ENCODE data around the gene LSMEM2.
"Not testable (repeated sequence)": the region's sequence is repeated elsewhere in the genome, so short reads cannot be mapped to it uniquely, and the experiment has no call there.

LSMEM2 gene

DNA sequence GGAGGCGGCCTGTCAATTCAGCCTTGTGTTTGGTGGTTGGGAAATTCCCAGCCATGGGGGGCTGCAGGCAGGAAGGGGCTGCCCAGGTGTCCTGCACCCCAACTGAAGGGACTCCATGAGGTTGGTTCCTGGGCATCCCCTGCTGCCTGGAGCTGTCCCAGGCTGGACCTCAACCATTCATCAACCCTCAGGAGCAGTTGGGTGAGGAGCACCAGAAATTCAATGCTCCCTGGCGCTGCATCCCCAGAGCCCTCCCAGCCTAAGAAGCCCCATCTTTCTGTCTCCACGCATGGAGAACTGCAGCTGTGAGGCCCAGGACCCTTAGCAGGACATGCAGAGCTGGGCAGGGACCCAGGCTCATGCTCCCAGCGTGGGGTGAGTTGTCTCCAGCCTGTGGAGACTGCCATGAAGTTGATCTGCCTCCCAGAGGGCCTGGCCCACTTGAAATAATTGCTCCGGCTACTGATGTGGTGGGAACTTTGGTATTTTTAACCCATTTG is 17.9 kb upstream of the LSMEM2 start:
- Histone ChIP-seq H3K36me3 (peaks cover 25% of the 10 kb centered on the region), H3K9me3 (ENCODE audit: severe bottlenecking) (no peaks in the 10 kb centered on the region), H3K4me3 (ENCODE audit: low read depth, low read length) (peak overlapping the region; percentile 64), H3K27ac (peak overlapping the region; percentile 99), H3K27me3 (ENCODE audit: insufficient read depth, low read depth, severe bottlenecking) (no peaks in the 10 kb centered on the region)
- TF ChIP-seq, protein P1, sequence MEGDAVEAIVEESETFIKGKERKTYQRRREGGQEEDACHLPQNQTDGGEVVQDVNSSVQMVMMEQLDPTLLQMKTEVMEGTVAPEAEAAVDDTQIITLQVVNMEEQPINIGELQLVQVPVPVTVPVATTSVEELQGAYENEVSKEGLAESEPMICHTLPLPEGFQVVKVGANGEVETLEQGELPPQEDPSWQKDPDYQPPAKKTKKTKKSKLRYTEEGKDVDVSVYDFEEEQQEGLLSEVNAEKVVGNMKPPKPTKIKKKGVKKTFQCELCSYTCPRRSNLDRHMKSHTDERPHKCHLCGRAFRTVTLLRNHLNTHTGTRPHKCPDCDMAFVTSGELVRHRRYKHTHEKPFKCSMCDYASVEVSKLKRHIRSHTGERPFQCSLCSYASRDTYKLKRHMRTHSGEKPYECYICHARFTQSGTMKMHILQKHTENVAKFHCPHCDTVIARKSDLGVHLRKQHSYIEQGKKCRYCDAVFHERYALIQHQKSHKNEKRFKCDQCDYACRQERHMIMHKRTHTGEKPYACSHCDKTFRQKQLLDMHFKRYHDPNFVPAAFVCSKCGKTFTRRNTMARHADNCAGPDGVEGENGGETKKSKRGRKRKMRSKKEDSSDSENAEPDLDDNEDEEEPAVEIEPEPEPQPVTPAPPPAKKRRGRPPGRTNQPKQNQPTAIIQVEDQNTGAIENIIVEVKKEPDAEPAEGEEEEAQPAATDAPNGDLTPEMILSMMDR (IDR thresholded peaks at IDR 0.05; ENCODE audit: low read depth, low read length), result no peak
- DNase-seq, result no peak

DNA sequence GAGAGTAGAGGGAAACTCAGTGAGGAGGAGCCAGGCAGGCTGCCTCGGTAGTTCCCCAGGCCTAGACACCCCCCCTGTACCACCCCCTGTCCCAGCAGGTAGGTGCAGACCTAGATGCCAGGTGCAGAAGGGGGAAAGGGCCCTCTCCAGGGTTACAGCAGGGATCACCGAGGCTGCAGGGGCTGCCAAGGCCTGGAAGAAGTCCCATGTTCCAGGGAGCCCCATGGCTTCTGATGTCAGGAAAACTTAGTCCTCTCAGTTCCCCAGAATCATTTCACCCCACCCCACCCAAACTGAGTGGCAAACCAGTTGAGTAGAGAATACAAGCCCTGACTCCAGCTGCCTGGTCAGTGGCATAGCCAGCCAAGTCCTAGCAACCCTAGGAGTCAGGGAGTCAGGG is 17.4 kb upstream of the LSMEM2 start:
- TF ChIP-seq, protein P1 (IDR thresholded peaks at IDR 0.05; ENCODE audit: low read depth, low read length), result no peak
- peaks cover 20% of the 10 kb centered on the region for H3K36me3 ChIP-seq
- H3K9me3 ChIP-seq (ENCODE audit: severe bottlenecking), result no peaks in the 10 kb centered on the region
- H3K27me3 ChIP-seq (ENCODE audit: insufficient read depth, low read depth, severe bottlenecking), result no peaks in the 10 kb centered on the region
- peak overlapping the region; percentile 99; the same call in 1 of the 2 replicates for H3K27ac ChIP-seq
- no peak for DNase-seq
- H3K4me3 ChIP-seq (ENCODE audit: low read depth, low read length), result no peak overlapping the region

DNA sequence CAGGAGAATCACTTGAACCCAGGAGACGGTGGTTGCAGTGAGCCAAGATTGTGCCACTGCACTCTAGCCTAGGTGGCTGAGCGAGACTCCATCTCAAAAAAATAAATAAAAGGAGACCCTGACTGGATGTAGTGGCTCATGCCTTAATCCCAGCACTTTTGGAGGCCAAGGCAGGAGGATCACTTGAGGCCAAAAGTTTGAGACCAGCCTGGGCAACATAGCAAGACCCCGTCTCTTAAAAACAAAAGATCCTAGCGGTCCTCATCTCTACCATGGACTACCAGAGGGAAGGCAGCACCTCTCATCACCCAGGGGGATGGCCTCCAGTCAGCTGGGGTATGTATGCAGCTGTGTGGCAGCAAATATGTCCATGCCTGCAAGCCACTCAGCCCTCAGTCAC is 16.7 kb upstream of the LSMEM2 start:
- H3K4me3 ChIP-seq (ENCODE audit: low read depth, low read length); H3K27me3 ChIP-seq (ENCODE audit: insufficient read depth, low read depth, severe bottlenecking); H3K9me3 ChIP-seq (ENCODE audit: severe bottlenecking); DNase-seq; H3K27ac ChIP-seq: not testable (repeated sequence)
- peaks cover 13% of the 10 kb centered on the region for H3K36me3 ChIP-seq

DNA sequence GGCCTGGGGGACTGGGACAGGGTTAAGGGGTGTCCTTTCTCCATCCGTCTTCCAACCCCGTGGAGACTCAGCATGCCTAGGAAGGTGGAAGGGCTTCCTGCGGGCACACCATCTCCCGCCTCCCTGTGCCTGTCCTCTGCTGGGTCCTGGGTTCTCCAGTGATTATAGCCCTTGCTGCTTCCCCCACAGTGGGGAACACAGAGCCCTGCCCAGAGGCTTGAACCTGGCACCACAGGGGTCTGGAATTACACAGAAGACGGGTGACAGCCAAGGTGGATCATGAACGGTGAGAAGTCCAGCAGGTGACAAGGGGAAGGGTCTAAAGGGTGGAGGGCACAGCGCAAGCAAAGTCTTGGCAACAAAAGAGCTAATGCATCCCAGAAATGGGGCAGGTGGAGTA is 16.1 kb upstream of the LSMEM2 start:
- H3K36me3 ChIP-seq, result peaks cover 10% of the 10 kb centered on the region
- H3K27me3 ChIP-seq (ENCODE audit: insufficient read depth, low read depth, severe bottlenecking), result no peaks in the 10 kb centered on the region
- H3K27ac ChIP-seq, result no peak overlapping the region
- H3K9me3 ChIP-seq (ENCODE audit: severe bottlenecking), result no peaks in the 10 kb centered on the region
- DNase-seq, result no peak
- H3K4me3 ChIP-seq (ENCODE audit: low read depth, low read length), result no peak overlapping the region
- TF ChIP-seq, protein P1 (IDR thresholded peaks at IDR 0.05; ENCODE audit: low read depth, low read length), result no peak

DNA sequence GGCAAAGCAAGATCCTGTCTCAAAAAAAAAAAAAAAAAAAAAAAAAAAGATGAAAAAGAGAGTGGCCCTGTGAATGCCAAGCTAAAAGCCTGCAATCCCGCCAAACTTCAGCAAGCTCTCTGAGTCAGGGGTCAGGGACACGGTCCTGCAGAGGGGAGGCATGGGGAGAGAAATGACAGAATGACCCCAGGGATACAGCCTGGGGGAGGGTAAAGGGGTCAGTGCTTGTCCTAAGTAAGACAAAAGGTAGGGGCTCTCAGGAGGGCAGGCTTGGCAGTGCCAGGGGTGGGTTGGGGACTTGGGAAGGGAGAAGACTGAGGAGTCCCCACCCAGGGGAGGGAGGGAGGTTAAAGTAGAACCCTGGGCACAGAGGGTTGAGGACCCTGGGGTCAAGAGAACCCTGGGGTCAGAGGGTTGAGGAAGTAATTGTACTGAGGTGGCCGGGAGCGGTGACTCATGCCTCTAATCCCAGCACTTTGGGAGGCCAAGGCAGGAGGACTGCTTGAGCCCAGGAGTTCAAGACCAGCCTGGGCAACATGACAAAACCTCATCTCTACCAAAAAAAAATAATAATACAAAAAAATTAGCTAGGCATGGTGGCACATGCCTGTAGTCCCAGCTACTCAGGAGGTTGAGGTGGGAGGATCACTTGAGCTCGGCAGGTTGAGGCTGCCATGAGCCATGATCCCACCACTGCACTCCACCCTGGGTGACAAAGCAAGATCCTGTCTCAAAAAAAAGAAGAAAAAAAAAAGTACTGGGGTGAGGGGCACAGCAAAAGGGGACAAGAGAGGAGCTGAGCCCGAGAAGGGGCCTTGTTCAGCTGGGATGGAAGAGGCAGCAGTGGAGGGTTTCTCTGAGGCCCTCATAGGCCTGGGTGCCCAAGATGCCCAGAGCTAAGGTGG is 15.2 kb upstream of the LSMEM2 start:
- H3K27me3 ChIP-seq (ENCODE audit: insufficient read depth, low read depth, severe bottlenecking), result no peaks in the 10 kb centered on the region
- H3K27ac ChIP-seq, result no peak overlapping the region; the same call in 1 of the 2 replicates
- TF ChIP-seq, protein P1 (IDR thresholded peaks at IDR 0.05; ENCODE audit: low read depth, low read length), result no peak

DNA sequence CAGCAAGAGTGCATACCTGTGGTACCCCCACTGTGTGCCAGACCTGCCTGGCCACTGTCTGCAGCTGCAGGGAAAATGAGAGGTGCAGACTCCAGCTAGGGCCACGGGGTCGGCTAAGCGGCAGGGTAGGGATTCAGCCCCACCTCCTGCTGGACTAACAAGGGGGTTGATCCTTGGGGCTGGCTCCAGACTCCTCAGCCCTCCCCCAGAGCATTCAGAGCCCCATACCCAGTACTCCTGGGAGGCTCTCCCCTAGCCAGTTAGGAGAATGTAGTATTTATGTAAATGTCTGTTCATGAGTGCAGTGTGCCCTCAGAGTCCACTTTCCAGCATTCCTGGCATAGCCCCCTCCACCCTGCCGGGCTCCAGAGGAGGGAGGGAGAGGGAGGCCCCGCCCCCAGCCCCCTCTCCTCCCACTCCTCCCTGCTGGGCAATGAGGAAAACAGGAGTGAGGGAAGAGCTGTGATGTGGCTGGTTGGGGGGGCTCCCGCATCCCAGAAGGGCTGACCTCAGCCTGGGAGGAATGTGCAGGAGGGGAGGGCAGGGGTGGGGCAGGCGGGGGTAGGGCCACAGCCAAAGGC is 14.4 kb upstream of the LSMEM2 start:
- Histone ChIP-seq H3K27me3 (ENCODE audit: insufficient read depth, low read depth, severe bottlenecking) (no peaks in the 10 kb centered on the region), H3K36me3 (peaks cover 3% of the 10 kb centered on the region), H3K27ac (no peak overlapping the region; the same call in 1 of the 2 replicates), H3K9me3 (ENCODE audit: severe bottlenecking) (no peaks in the 10 kb centered on the region), H3K4me3 (ENCODE audit: low read depth, low read length) (no peak overlapping the region; the same call in 1 of the 2 replicates)
- peak; percentile 76 for DNase-seq
- TF ChIP-seq, protein P1 (IDR thresholded peaks at IDR 0.05; ENCODE audit: low read depth, low read length), result no peak

More for the DNA sequence above, 15.2 kb upstream of the LSMEM2 start:
- no peak for DNase-seq
- H3K4me3 ChIP-seq (ENCODE audit: low read depth, low read length), result no peak overlapping the region
- peaks cover 3% of the 10 kb centered on the region for H3K36me3 ChIP-seq
- H3K9me3 ChIP-seq (ENCODE audit: severe bottlenecking), result no peaks in the 10 kb centered on the region

All from WERI-Rb-1 (cell line).